ENCODE results near the gene ADAMTSL3.

Gene ADAMTSL3

GRCh38 chr15:83653639-83654378 is at the start of gene ADAMTSL3:
ADAMTSL3 (plus strand) TSS chr15:83654123; CDS start chr15:83655762, 1,639 bp downstream.
- DNase-seq: peak; percentile 35 to 57
- TF ChIP-seq POLR2A (IDR thresholded peaks at IDR 0.05; ENCODE audit: low read length): no peak
- no peak for TF ChIP-seq GATA1 (IDR thresholded peaks at IDR 0.05; ENCODE audit: low read depth, low read length)

GRCh38 chr15:83604549-83604948 is 49.4 kb upstream of the ADAMTSL3 start:
- TF ChIP-seq POLR2A (IDR thresholded peaks at IDR 0.05; ENCODE audit: low read length) (no peak), GATA1 (IDR thresholded peaks at IDR 0.05; ENCODE audit: low read depth, low read length) (no peak)
- no peak for DNase-seq

GRCh38 chr15:83605111-83605945 is 48.6 kb upstream of the ADAMTSL3 start:
- DNase-seq: no peak
- TF ChIP-seq POLR2A (IDR thresholded peaks at IDR 0.05; ENCODE audit: low read length): no peak
- TF ChIP-seq GATA1 (IDR thresholded peaks at IDR 0.05; ENCODE audit: low read depth, low read length): no peak

- TF ChIP-seq POLR2A (IDR thresholded peaks at IDR 0.05; ENCODE audit: low read length) (no peak), GATA1 (IDR thresholded peaks at IDR 0.05; ENCODE audit: low read depth, low read length) (no peak)
Measured at GRCh38 chr15:83610132-83610531, 43.8 kb upstream of the ADAMTSL3 start.

GRCh38 chr15:83610901-83611685 is 42.8 kb upstream of the ADAMTSL3 start:
- DNase-seq: no peak
- TF ChIP-seq POLR2A (IDR thresholded peaks at IDR 0.05; ENCODE audit: low read length) (no peak), GATA1 (IDR thresholded peaks at IDR 0.05; ENCODE audit: low read depth, low read length) (no peak)

More at GRCh38 chr15:83610132-83610531, 43.8 kb upstream of the ADAMTSL3 start:
- DNase-seq: no peak

- TF ChIP-seq GATA1 (IDR thresholded peaks at IDR 0.05; ENCODE audit: low read depth, low read length) (no peak), POLR2A (IDR thresholded peaks at IDR 0.05; ENCODE audit: low read length) (no peak)
- no peak for DNase-seq
Measured at GRCh38 chr15:83612226-83612625, 41.7 kb upstream of the ADAMTSL3 start.

GRCh38 chr15:83612898-83613635 is 40.9 kb upstream of the ADAMTSL3 start:
- no peak for DNase-seq
- no peak for TF ChIP-seq GATA1 (IDR thresholded peaks at IDR 0.05; ENCODE audit: low read depth, low read length)
- TF ChIP-seq POLR2A (IDR thresholded peaks at IDR 0.05; ENCODE audit: low read length): no peak

GRCh38 chr15:83613714-83614113 is 40.2 kb upstream of the ADAMTSL3 start:
- no peak for TF ChIP-seq POLR2A (IDR thresholded peaks at IDR 0.05; ENCODE audit: low read length)
- no peak for TF ChIP-seq GATA1 (IDR thresholded peaks at IDR 0.05; ENCODE audit: low read depth, low read length)
- DNase-seq: no peak

GRCh38 chr15:83616840-83617239 is 37.1 kb upstream of the ADAMTSL3 start:
- DNase-seq: no peak
- TF ChIP-seq POLR2A (IDR thresholded peaks at IDR 0.05; ENCODE audit: low read length) (no peak), GATA1 (IDR thresholded peaks at IDR 0.05; ENCODE audit: low read depth, low read length) (no peak)

GRCh38 chr15:83626171-83626802 is 27.6 kb upstream of the ADAMTSL3 start:
- no peak for DNase-seq
- TF ChIP-seq POLR2A (IDR thresholded peaks at IDR 0.05; ENCODE audit: low read length): no peak
- no peak for TF ChIP-seq GATA1 (IDR thresholded peaks at IDR 0.05; ENCODE audit: low read depth, low read length)

- TF ChIP-seq GATA1 (IDR thresholded peaks at IDR 0.05; ENCODE audit: low read depth, low read length) (no peak), POLR2A (IDR thresholded peaks at IDR 0.05; ENCODE audit: low read length) (no peak)
- no peak for DNase-seq
Measured at GRCh38 chr15:83631534-83631933, 22.4 kb upstream of the ADAMTSL3 start.

GRCh38 chr15:83643201-83643600 is 10.7 kb upstream of the ADAMTSL3 start:
- no peak for DNase-seq
- no peak for TF ChIP-seq POLR2A (IDR thresholded peaks at IDR 0.05; ENCODE audit: low read length)
- TF ChIP-seq GATA1 (IDR thresholded peaks at IDR 0.05; ENCODE audit: low read depth, low read length): no peak

GRCh38 chr15:83644439-83644838 is 9.5 kb upstream of the ADAMTSL3 start:
- DNase-seq: no peak
- no peak for TF ChIP-seq POLR2A (IDR thresholded peaks at IDR 0.05; ENCODE audit: low read length)
- TF ChIP-seq GATA1 (IDR thresholded peaks at IDR 0.05; ENCODE audit: low read depth, low read length): no peak

Measured in erythroblast (primary cell).